Gastrocnemius medialis (tissue), 4 donors: ENCODE measurements around the gene SGPL1. TPM values are rescaled to one million over a fixed set of nuclear protein-coding genes. Genes with fewer than 3 reads are reported as not detected.
A peak's percentile ranks its signal among the peaks of the same experiment; 100 is the strongest.
"Not testable (repeated sequence)": the region's sequence is repeated elsewhere in the genome, so short reads cannot be mapped to it uniquely, and the experiment has no call there.

Source experiments
- ATAC-seq, 2 donors: fragments of 150-250 bp; one replicate each; pipeline ENCODE4 v1.9.1; 2016
- DNase-seq, 2 donors: peaks; one replicate each; pipeline ENCODE4 v3.0.0-alpha.2; 2019
- H3K27ac ChIP-seq, 4 donors: fragments of 200-600 bp; sonication (generic); 1 replicate in 1 of 4; 2 replicates in 3 of 4; pipeline ENCODE4 v1.5.1; 2016 to 2018; ENCODE audit warnings: mild to moderate bottlenecking in 2 of 4, moderate library complexity in 1 of 4
- H3K27me3 ChIP-seq, 3 donors: fragments of 200-600 bp; sonication (generic) in 2 of 3; 1 replicate in 1 of 3; 2 replicates in 2 of 3; pipeline versions ENCODE4 v1.5.1 to v1.6.0; 2016 to 2019; ENCODE audit warnings: mild to moderate bottlenecking in 1 of 3, moderate library complexity in 1 of 3
- H3K36me3 ChIP-seq, 2 donors: fragments of 200-600 bp; sonication (generic) in 1 of 2; one replicate each; pipeline ENCODE4 v1.5.1; 2017 to 2018
- H3K4me1 ChIP-seq, 2 donors: fragments of 200-600 bp; sonication (generic) in 1 of 2; one replicate each; pipeline ENCODE4 v1.5.1; 2016 to 2017; ENCODE audit warnings: mild to moderate bottlenecking in 2 of 2
- H3K4me3 ChIP-seq, 4 donors: fragments of 200-600 bp; sonication (generic) in 3 of 4; 1 replicate in 1 of 4; 2 replicates in 3 of 4; pipeline ENCODE4 v1.5.1; 2016 to 2019; ENCODE audit warnings: mild to moderate bottlenecking in 2 of 4
- H3K9me3 ChIP-seq, 3 donors: fragments of 200-600 bp; sonication (generic) in 2 of 3; 1 replicate in 1 of 3; 2 replicates in 2 of 3; pipeline ENCODE4 v1.5.1; 2016 to 2019
- CTCF ChIP-seq, 5 experiments: fragments of 450-650 bp in 3 of 5; fragments of 200-600 bp in 2 of 5; sonication (generic) in 2 of 5; IDR thresholded peaks in 4 of 5; conservative IDR thresholded peaks in 1 of 5; 1 replicate in 4 of 5; 2 replicates in 1 of 5; pipeline ENCODE4 v1.5.1; 2016 to 2019; ENCODE audit warnings: antibody characterized with exemption in 5 of 5, mild to moderate bottlenecking in 3 of 5, moderate library complexity in 3 of 5
- POLR2A ChIP-seq, 2 donors: fragments of 450-650 bp; IDR thresholded peaks; one replicate each; pipeline ENCODE4 v1.6.1; 2017; ENCODE audit warnings: antibody characterized with exemption in 2 of 2, mild to moderate bottlenecking in 2 of 2, moderate library complexity in 2 of 2
- in situ Hi-C, 4 donors: fragments of 200-750 bp; cut with MboI; loops; one replicate each; pipeline versions ENCODE4 v1.15.0 to v1.8.0; 2017; ENCODE audit warnings: low sequenced_read_pairs in 4 of 4
- intact Hi-C: fragments of 100-400 bp; cut with DNase I; formaldehyde crosslinking; loops from one replicate; pipeline ENCODE4 v1.15.1; 2023; ENCODE audit warnings: low total_unique reads
- total RNA-seq, 4 donors: library from RNA; depleted of rRNA; stranded (reverse); fragments of >200 nt; gene quantifications; one replicate each; pipeline versions ENCODE4 v1.1.0 to v1.2.3, GENCODE V29; 2016

The SGPL1 gene
- total RNA-seq, result 10 to 100 TPM in 3 of 4 donors, 1 to 10 TPM in 1; 6.5 to 17.1 (median 11.3) TPM

GRCh38 chr10:70815504-70816219 is at the start of gene SGPL1:
Gene SGPL1 (plus strand): TSS chr10:70815948. CDS start chr10:70816854, 906 bp downstream.
- H3K4me3 ChIP-seq, result peak within 1 kb of the TSS; percentile 65 to 96 (median 80)
- in situ Hi-C loops (loop anchor here in 2 of 4 donors (5.0 kb wide), 1 partner anchor 67 kb away; no protein-coding TSS in a partner anchor), intact Hi-C loops (loop anchor here (1.0 kb wide), 2 partner anchors 14 to 65 kb away; no protein-coding TSS in a partner anchor)
- H3K4me1 ChIP-seq, result peaks cover 7 to 14% of the 10 kb centered on the region in 2 donors
- TF ChIP-seq CTCF (IDR thresholded peaks at IDR 0.05 in 4 of 5, conservative IDR thresholded peaks at IDR 0.05 in 1 of 5) (peak; percentile 90 to 100 (median 99)), POLR2A (IDR thresholded peaks at IDR 0.05) (peak; percentile 65 to 68)
- no peaks in the 10 kb centered on the region for H3K9me3 ChIP-seq
- peak; percentile 54 to 75 for DNase-seq
- peak; percentile 84 to 85 for ATAC-seq
- peak within 1 kb of the TSS; percentile 89 to 97 (median 94) for H3K27ac ChIP-seq
- no peaks in the 10 kb centered on the region for H3K27me3 ChIP-seq
- no peaks in the 10 kb centered on the region for H3K36me3 ChIP-seq

GRCh38 chr10:70768026-70768685 is 47.6 kb upstream of the SGPL1 start:
- ATAC-seq, H3K4me1 ChIP-seq, DNase-seq, intact Hi-C loops, H3K9me3 ChIP-seq, H3K36me3 ChIP-seq, H3K27ac ChIP-seq, H3K27me3 ChIP-seq, H3K4me3 ChIP-seq: not testable (repeated sequence)
- in situ Hi-C loops, result loop anchor here in 2 of 4 donors (10.0 to 25.0 kb wide), 3 partner anchors 213 to 331 kb away; partner anchors contain the start of gene NODAL (in 1 of the 2)

- H3K9me3 ChIP-seq, result no peaks in the 10 kb centered on the region
- ATAC-seq (no peak), DNase-seq (no peak)
- H3K4me1 ChIP-seq, result no peaks in the 10 kb centered on the region
- in situ Hi-C loops, result loop anchor here in 2 of 4 donors (10.0 to 25.0 kb wide), 3 partner anchors 214 to 332 kb away; partner anchors contain the start of gene NODAL (in 1 of the 2)
- H3K4me3 ChIP-seq, result no peak overlapping the region
- no peak for TF ChIP-seq POLR2A (IDR thresholded peaks at IDR 0.05)
- no peak for TF ChIP-seq CTCF (IDR thresholded peaks at IDR 0.05 in 4 of 5, conservative IDR thresholded peaks at IDR 0.05 in 1 of 5)
- H3K36me3 ChIP-seq, result no peaks in the 10 kb centered on the region
- no peaks in the 10 kb centered on the region for H3K27me3 ChIP-seq
- intact Hi-C loops, result no loop called here
- no peak overlapping the region for H3K27ac ChIP-seq
Observed at GRCh38 chr10:70769121-70769520, 46.6 kb upstream of the SGPL1 start.

- intact Hi-C loops, result no loop called here
- in situ Hi-C loops, result loop anchor here in 2 of 4 donors (25.0 kb wide), 2 partner anchors 308 to 333 kb away; partner anchors contain the start of gene NODAL (in 1 of the 2)
- TF ChIP-seq POLR2A (IDR thresholded peaks at IDR 0.05) (no peak), CTCF (IDR thresholded peaks at IDR 0.05 in 4 of 5, conservative IDR thresholded peaks at IDR 0.05 in 1 of 5) (no peak)
- Histone ChIP-seq H3K27me3 (no peaks in the 10 kb centered on the region), H3K27ac (no peak overlapping the region), H3K36me3 (no peaks in the 10 kb centered on the region), H3K4me1 (no peaks in the 10 kb centered on the region), H3K9me3 (no peaks in the 10 kb centered on the region), H3K4me3 (no peak overlapping the region)
- DNase-seq, result no peak
- no peak for ATAC-seq
Observed at GRCh38 chr10:70770001-70770400, 45.7 kb upstream of the SGPL1 start.

GRCh38 chr10:70770516-70770915 is 45.2 kb upstream of the SGPL1 start:
- in situ Hi-C loops, result loop anchor here in 2 of 4 donors (25.0 kb wide), 2 partner anchors 308 to 333 kb away; partner anchors contain the start of gene NODAL (in 1 of the 2)
- H3K9me3 ChIP-seq, H3K4me3 ChIP-seq, H3K36me3 ChIP-seq, H3K27me3 ChIP-seq, ATAC-seq, intact Hi-C loops, H3K27ac ChIP-seq, DNase-seq, H3K4me1 ChIP-seq: not testable (repeated sequence)
